Activated CD8-positive, alpha-beta memory T cell treated with anti-CD3 and anti-CD28 coated beads, Interleukin-2, amount 50 U/mL, for 24 hours (primary cell): ENCODE results near the gene UNC13A.
"Not testable (repeated sequence)": the region's sequence is repeated elsewhere in the genome, so short reads cannot be mapped to it uniquely, and the experiment has no call there.

Experiments used
- DNase-seq: peaks from one replicate; pipeline ENCODE4 v3.0.0-alpha.2; 2020; ENCODE audit errors: extremely low read depth

The UNC13A gene

GRCh38 chr19:17604372-17605025 lies 83.7 kb downstream of the UNC13A start:
- no peak for DNase-seq

GRCh38 chr19:17602872-17603510 lies 85.2 kb downstream of the UNC13A start:
- no peak for DNase-seq

- no peak for DNase-seq
Measured at GRCh38 chr19:17602217-17602616, 85.9 kb downstream of the UNC13A start.

GRCh38 chr19:17601683-17602082 lies 86.5 kb downstream of the UNC13A start:
- no peak for DNase-seq

GRCh38 chr19:17599780-17600179 lies 88.4 kb downstream of the UNC13A start:
- DNase-seq, result no peak

GRCh38 chr19:17598953-17599352 lies 89.2 kb downstream of the UNC13A start:
- DNase-seq, result no peak

GRCh38 chr19:17598063-17598462 lies 90.1 kb downstream of the UNC13A start:
- DNase-seq, result not testable (repeated sequence)

DNA sequence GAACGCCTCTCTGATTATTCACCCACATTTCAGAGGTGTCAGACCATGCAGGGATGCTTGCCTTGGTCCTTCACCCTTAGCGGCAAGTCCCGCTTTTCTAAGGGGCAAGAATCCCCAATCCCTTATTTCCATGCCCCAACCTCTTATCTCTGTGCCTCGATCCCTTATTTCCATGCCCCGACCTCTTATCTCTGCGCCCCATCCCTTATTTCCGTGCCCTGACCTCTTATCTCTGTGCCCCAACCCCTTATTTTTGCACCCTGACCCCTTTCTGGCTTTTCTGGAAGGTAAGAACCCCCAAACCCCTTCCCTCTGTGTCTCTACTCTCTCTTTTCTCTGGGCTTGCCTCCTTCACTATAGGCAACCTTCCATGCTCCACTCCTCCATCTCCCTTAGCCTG lies 93.9 kb downstream of the UNC13A start:
- not testable (repeated sequence) for DNase-seq

- no peak for DNase-seq
Measured at GRCh38 chr19:17590866-17591265, 97.3 kb downstream of the UNC13A start.

- not testable (repeated sequence) for DNase-seq
Measured at GRCh38 chr19:17585395-17585794, 102.8 kb downstream of the UNC13A start.

GRCh38 chr19:17584132-17584531 lies 104.0 kb downstream of the UNC13A start:
- no peak for DNase-seq

DNA sequence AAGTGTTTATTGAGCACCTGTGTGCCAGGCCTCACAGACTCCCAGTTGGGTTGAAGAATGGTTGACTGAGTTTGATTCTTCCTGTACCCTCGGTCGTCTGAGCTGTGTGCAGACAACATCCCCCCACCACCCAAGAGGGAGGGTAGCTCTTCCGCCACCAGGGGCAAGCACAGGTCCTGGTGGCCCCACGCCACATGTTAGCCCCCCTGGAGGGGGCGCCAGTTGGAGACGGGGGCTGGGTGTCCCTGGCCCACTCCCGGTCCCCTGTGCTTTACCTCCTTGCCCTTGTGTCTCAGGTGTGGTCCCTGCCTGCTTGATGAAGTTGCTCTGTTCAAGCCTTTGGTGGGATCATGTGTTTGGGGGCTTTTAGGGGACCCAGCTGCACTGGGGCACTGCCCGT lies 105.5 kb downstream of the UNC13A start:
- no peak for DNase-seq

DNA sequence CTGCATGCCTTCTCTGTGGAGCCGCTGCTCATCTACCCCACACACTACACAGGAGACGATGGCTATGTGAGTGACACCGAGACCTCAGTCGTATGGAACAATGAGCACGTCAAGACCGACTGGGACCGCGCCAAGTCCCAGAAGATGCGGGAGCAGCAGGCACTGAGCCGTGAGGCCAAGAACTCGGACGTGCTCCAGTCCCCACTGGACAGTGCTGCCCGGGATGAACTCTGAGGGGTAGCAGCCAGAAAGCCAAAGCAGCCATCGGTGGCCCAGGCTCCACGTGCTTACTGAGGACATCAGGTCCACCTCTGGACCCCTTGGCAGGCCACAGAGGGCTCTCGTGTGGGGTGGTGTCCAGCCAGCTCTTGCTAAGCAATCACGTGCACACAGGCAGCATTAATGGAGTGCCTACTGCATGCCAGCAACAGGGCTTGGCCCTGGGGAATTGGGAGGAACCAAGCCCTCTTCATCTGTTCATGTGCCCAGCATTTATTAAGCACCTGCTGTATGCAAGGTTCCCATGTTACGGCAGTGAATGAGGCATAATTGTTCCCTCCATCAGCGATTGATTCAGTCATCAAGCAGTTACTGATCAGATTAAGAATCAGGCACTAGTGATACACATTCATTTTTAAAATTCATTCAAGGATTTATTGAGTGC lies 106.8 kb downstream of the UNC13A start:
- DNase-seq, result no peak

- DNase-seq, result no peak
Measured at GRCh38 chr19:17580470-17581144, 107.5 kb downstream of the UNC13A start.

DNA sequence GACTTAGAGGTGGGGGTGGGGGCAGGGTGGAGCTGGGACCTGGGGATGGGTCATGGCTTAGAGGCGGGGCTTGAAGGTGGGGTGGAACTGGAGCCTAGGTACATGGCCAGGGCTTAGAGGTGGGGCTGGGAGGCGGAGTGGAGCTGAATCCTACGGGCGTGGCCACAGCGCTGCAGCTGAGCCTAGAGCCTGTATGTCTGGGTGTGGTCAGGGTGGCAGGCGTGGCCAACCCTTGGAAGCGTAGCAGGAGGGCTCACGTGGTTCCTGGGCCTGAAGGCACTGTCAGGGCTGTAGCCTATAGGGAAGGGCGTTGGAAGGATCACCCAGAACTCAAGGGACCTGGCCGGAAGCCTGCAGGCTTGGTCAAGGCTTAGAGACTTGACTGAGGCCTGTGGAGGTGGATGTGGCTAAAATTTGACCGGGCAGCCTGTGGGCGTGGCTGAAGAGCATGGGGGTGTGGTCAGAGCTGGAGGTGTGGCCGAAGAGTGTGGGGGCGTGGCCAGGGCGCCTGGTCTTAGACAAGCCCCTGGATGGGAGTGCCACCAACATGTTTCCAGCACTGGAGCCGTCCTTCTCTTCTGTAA lies 108.4 kb downstream of the UNC13A start:
- no peak for DNase-seq

DNA sequence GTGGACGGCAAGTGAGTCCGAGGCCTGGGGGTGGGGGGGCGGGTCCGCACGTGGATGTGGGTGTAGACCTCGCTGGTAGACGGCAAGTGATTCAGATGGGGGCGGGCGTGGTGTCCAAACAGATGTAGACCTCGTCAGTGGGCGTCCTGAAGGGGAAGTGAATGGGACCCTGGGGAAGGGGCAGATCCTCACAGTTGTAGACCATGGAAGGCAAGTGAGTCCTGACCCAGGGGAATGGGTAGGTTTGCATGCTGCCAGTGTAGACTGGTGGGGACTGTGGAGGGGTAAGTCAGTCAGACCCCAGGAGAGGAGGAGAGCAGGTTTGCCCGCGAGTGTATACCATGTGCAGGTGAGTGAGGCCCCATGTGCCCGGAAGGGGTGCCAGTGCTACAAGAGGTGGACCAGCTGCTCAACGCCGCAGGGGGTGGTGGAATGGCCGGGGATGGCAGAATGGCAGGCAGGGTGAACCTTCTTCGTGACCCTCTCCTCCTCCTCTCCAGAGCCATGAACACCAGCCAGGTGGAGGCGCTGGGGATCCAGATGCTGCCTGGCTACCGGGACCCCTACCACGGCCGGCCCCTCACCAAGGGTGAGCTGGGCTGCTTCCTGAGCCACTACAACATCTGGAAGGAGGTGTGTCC lies 110.6 kb downstream of the UNC13A start:
- no peak for DNase-seq

DNA sequence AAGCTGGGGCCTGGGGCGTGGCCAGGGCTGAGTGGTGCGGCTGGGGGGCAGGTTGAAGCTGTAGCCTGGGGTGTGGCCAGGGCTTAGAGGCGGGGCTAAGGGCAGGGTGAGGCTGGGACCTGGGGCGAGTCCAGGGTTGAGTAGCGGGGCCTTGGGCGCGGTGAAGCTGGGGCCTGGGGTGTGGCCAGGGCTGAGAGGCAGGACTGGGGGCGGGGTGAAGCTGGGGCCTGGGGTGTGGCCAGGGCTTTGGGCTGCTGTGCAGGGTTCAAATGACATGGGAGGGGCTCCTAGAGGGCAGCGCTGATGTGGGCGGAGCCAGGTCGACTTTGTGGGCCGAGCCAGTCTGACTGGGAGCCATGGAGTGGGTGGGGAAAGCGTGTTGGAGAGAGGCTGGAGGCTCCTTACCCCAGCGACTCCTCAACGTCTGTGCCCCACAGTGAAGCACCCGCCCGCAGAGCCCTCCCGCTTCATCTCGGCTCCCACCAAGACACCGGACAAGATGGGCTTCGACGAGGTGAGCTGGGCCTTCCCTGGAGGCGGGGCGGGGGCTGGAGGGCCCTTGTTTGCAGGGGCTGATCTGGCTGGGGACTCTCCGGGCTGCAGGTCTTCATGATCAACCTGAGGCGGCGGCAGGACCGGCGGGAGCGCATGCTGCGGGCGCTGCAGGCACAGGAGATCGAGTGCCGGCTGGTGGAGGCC lies 111.2 kb downstream of the UNC13A start:
- DNase-seq, result no peak

- DNase-seq, result no peak
Measured at GRCh38 chr19:17575871-17576757, 112.0 kb downstream of the UNC13A start.

- DNase-seq, result no peak
Measured at GRCh38 chr19:17572638-17573037, 115.5 kb downstream of the UNC13A start.

DNA sequence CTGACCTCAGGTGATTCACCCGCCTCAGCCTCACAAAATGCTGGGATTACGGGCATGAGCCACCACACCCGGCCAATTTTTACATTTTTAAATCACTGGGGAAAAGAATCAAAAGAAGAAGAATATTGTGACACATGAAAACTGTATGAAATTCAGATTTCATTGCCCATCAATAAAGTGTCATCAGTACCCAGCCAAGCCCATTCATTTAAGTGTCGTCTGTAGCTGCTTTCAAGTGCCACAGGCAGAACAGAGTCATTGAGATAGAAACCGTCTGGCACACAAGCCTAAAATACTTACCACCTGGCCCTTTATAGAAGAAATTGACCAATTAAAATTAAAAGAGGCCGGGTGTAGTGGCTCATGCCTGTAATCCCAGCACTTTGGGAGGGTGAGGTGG lies 117.4 kb downstream of the UNC13A start:
- no peak for DNase-seq
